K562 (cell line): ENCODE measurements around the gene PTPN7. TPM values are rescaled to one million over a fixed set of nuclear protein-coding genes. Genes with fewer than 3 reads are reported as not detected.

Source experiments
- ARID1B ChIP-seq: fragments of 450-650 bp; IDR thresholded peaks from 2 replicates; pipeline ENCODE4 v1.6.1; 2016; ENCODE audit warnings: antibody characterized with exemption, mild to moderate bottlenecking, inconsistent platforms
- CHCHD3 ChIP-seq: fragments of 250-450 bp; sonication (Bioruptor Pico); IDR thresholded peaks from 2 replicates; pipeline ENCODE4 v2.1.2; 2022; ENCODE audit warnings: mild to moderate bottlenecking
- DPF2 ChIP-seq: fragments of 450-650 bp; IDR thresholded peaks from 2 replicates; pipeline ENCODE4 v1.6.1; 2016
- ELF1 ChIP-seq: fragments of 200-800 bp; sonication (Bioruptor generic); IDR thresholded peaks from 2 replicates; pipeline ENCODE4 v1.6.1; 2016; ENCODE audit warnings: missing genetic modification characterization, missing compliant biosample characterization
- EP400 ChIP-seq: fragments of 450-650 bp; IDR thresholded peaks from 2 replicates; pipeline ENCODE4 v1.6.1; 2017; ENCODE audit warnings: antibody characterized with exemption, mild to moderate bottlenecking, moderate library complexity
- ETV5 ChIP-seq: sonication (generic); formaldehyde crosslinking; IDR thresholded peaks from 2 replicates; pipeline ENCODE4 v1.4.0; 2020; ENCODE audit warnings: low read depth, mild to moderate bottlenecking, missing genetic modification reagents
- GATAD2A ChIP-seq: fragments of 450-650 bp; IDR thresholded peaks from 2 replicates; pipeline ENCODE4 v1.6.1; 2017
- JUN ChIP-seq, 2 experiments: sonication (generic) in 1 of 2; formaldehyde crosslinking in 1 of 2; IDR thresholded peaks; 2 replicates each; pipeline versions ENCODE4 v1.6.1 to v1.8.0; 2012 to 2022; ENCODE audit warnings: borderline replicate concordance in 2 of 2, mild to moderate bottlenecking in 2 of 2, improper control_type of control experiment in 1 of 2, low read depth in 1 of 2, low read length in 1 of 2, missing genetic modification reagents in 1 of 2
- JUND ChIP-seq, 2 experiments: IDR thresholded peaks; 2 replicates in 1 of 2; 3 replicates in 1 of 2; pipeline ENCODE4 v1.6.1; 2011; ENCODE audit warnings: borderline replicate concordance in 2 of 2, low read depth in 2 of 2, low read length in 2 of 2, improper control_type of control experiment in 1 of 2, missing biosample characterization in 1 of 2, missing genetic modification characterization in 1 of 2, missing genetic modification reagents in 1 of 2
- MAFF ChIP-seq: IDR thresholded peaks from 2 replicates; pipeline ENCODE4 v1.6.1; 2012; ENCODE audit warnings: low read length, improper control_type of control experiment
- MAZ ChIP-seq, 2 experiments: fragments of 450-650 bp in 1 of 2; sonication (generic) in 1 of 2; formaldehyde crosslinking; IDR thresholded peaks in 1 of 2; conservative IDR thresholded peaks in 1 of 2; 2 replicates each; pipeline versions ENCODE4 v1.4.0 to v1.5.0; 2020; ENCODE audit warnings: mild to moderate bottlenecking in 1 of 2, missing genetic modification reagents in 1 of 2
- NFE2 ChIP-seq: IDR thresholded peaks from 2 replicates; pipeline ENCODE4 v1.6.1; 2014; ENCODE audit warnings: antibody characterized with exemption, low read depth
- NFRKB ChIP-seq: fragments of 450-650 bp; IDR thresholded peaks from 2 replicates; pipeline ENCODE4 v1.6.1; 2016; ENCODE audit warnings: low read depth
- POLR2A ChIP-seq: fragments of 450-650 bp; conservative IDR thresholded peaks from 2 replicates; pipeline ENCODE4 v1.6.1; 2016
- POLR2G ChIP-seq: fragments of 200-400 bp; formaldehyde crosslinking; IDR thresholded peaks from 2 replicates; pipeline ENCODE4 v1.6.1; 2017; ENCODE audit warnings: low read depth, mild to moderate bottlenecking, antibody characterized with exemption, low read length, moderate library complexity
- POLR3G ChIP-seq: IDR thresholded peaks from 2 replicates; pipeline ENCODE4 v1.6.1; 2011; ENCODE audit not compliant: insufficient read length, insufficient replicate concordance; ENCODE audit errors: extremely low read depth
- PPARD ChIP-seq: fragments of 250-450 bp; sonication (Bioruptor Pico); IDR thresholded peaks from 2 replicates; pipeline ENCODE4 v1.8.0; 2022; ENCODE audit warnings: inconsistent platforms, mild to moderate bottlenecking, moderate library complexity
- RBBP5 ChIP-seq: fragments of 200-600 bp; sonication (generic); IDR thresholded peaks from 2 replicates; pipeline ENCODE4 v1.6.1; 2012; ENCODE audit warnings: borderline replicate concordance, mild to moderate bottlenecking, low read length, control low read depth, inconsistent platforms; ENCODE audit not compliant: insufficient read depth, poor library complexity, severe bottlenecking
- RNF2 ChIP-seq: sonication (generic); IDR thresholded peaks from 2 replicates; pipeline ENCODE4 v1.6.1; 2016
- SMAD1 ChIP-seq: fragments of 150-350 bp; IDR thresholded peaks from 2 replicates; pipeline ENCODE4 v1.6.1; 2014; ENCODE audit warnings: low read length, low read depth; ENCODE audit not compliant: partially characterized antibody
- SMARCA4 ChIP-seq: fragments of 450-650 bp; IDR thresholded peaks from 2 replicates; pipeline ENCODE4 v1.6.1; 2016
- SMARCE1 ChIP-seq: fragments of 450-650 bp; IDR thresholded peaks from 2 replicates; pipeline ENCODE4 v1.7.1; 2016; ENCODE audit warnings: mild to moderate bottlenecking
- TFAP4 ChIP-seq: sonication (generic); formaldehyde crosslinking; IDR thresholded peaks from 2 replicates; pipeline ENCODE4 v1.8.0; 2022; ENCODE audit warnings: missing genetic modification reagents, mild to moderate bottlenecking, moderate library complexity, borderline replicate concordance
- XRCC5 ChIP-seq: fragments of 200-400 bp; formaldehyde crosslinking; IDR thresholded peaks from 2 replicates; pipeline ENCODE4 v1.6.1; 2017; ENCODE audit warnings: low read depth, mild to moderate bottlenecking, low read length
- ZBTB7A ChIP-seq: IDR thresholded peaks from 2 replicates; pipeline ENCODE4 v1.6.1; 2011; ENCODE audit warnings: low read depth, mild to moderate bottlenecking, low read length, moderate library complexity, borderline replicate concordance; ENCODE audit not compliant: control insufficient read depth
- ZFP1 ChIP-seq: fragments of 450-650 bp; formaldehyde crosslinking; IDR thresholded peaks from 2 replicates; pipeline ENCODE4 v1.4.0; 2020; ENCODE audit warnings: mild to moderate bottlenecking, mixed read lengths
- ZKSCAN8 ChIP-seq: fragments of 200-800 bp; sonication (Bioruptor generic); IDR thresholded peaks from 2 replicates; pipeline ENCODE4 v1.6.1; 2016; ENCODE audit warnings: missing genetic modification characterization, missing compliant biosample characterization
- ZNF239 ChIP-seq: fragments of 250-450 bp; sonication (Bioruptor Pico); IDR thresholded peaks from 2 replicates; pipeline ENCODE4 v1.4.0; 2020; ENCODE audit warnings: mild to moderate bottlenecking
- polyA plus RNA-seq, 8 experiments: library from polyadenylated mRNA; depleted of rRNA in 4 of 8; stranded (reverse) in 5 of 8; unstranded in 3 of 8; fragments of >200 nt; fragmentation: Nextera tagmentation in 2 of 8; fragmentation: Illumina TruSeq in 1 of 8; extraction: Ambion mirVana in 2 of 8; extraction: Trizol in 1 of 8; gene quantifications; 2 replicates each; pipeline versions ENCODE4 v1.2.1 to v1.2.3, GENCODE V29; 2011 to 2014; ENCODE audit warnings: inconsistent platforms in 1 of 8, missing spikeins in 1 of 8
- total RNA-seq, 7 experiments: library from RNA; depleted of rRNA in 6 of 7; stranded (reverse); fragments of >200 nt in 6 of 7; fragmentation: Illumina TruSeq in 2 of 7; extraction: Trizol in 2 of 7; gene quantifications; 2 replicates each; pipeline versions ENCODE4 v1.2.1 to v1.2.3, GENCODE V29; 2011 to 2021; ENCODE audit warnings: low replicate concordance in 1 of 7
- TF ChIP-seq, protein P1 (sequence below): fragments of 450-650 bp; IDR thresholded peaks from 2 replicates; pipeline ENCODE4 v1.6.1; 2016; ENCODE audit warnings: antibody characterized with exemption

The PTPN7 gene
- total and polyA plus RNA-seq, 9 of the 15 experiments (the other 6 are each of a cell fraction or from before 2014, with no cell fraction given), result 18.7 to 144 (median 120) TPM

DNA sequence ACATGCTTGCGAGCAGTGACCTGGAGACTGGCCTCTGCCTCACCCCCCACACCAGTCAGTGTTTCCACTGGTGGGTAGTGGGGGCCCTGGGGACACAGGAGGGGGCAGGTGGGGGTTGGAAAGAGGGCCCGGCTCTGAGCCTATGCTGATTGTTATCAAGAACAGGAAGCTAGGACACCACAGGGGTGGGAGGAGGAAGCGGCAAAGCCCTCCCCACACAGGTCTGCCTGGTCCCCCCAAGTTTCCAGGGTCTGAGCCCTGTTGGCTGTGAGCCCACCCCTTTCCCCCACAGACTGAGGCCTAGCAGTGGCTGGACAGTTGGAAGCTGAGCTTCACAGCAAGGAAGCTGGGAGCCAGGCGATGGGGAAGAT is 1.6 kb upstream of the PTPN7 start (continued):
- TF ChIP-seq JUND (IDR thresholded peaks at IDR 0.05; ENCODE audit: borderline replicate concordance, low read depth, low read length), result peak; percentile 34; the same call in 1 of the 2 replicates
- TF ChIP-seq JUND (tag; IDR thresholded peaks at IDR 0.05; ENCODE audit: borderline replicate concordance, low read depth, low read length), result no peak; the same call in 2 of the 3 replicates
- peak; percentile 90; the same call in 1 of the 2 replicates for TF ChIP-seq RNF2
- TF ChIP-seq RBBP5, result peak; percentile 31
- TF ChIP-seq TFAP4 (CRISPR knock-in tag), result 0 out of 2 replicates have a peak, but pooled peaks have one; percentile 30
- TF ChIP-seq ZBTB7A, result peak; percentile 74
- TF ChIP-seq, protein P1, sequence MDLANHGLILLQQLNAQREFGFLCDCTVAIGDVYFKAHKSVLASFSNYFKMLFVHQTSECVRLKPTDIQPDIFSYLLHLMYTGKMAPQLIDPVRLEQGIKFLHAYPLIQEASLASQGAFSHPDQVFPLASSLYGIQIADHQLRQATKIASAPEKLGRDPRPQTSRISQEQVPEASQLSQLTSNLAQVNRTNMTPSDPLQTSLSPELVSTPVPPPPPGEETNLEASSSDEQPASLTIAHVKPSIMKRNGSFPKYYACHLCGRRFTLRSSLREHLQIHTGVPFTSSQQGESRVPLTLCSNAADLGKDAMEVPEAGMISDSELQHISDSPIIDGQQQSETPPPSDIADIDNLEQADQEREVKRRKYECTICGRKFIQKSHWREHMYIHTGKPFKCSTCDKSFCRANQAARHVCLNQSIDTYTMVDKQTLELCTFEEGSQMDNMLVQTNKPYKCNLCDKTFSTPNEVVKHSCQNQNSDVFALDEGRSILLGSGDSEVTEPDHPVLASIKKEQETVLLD, result peak; percentile 4; the same call in 1 of the 2 replicates
- TF ChIP-seq EP400, result peak; percentile 24; the same call in 1 of the 2 replicates
- TF ChIP-seq ELF1 (tag), result 0 out of 2 replicates have a peak, but pooled peaks have one; percentile 53
- TF ChIP-seq MAZ (CRISPR knock-in tag; conservative IDR thresholded peaks at IDR 0.05 in 1 of 2, IDR thresholded peaks at IDR 0.05 in 1 of 2), result peak; percentile 76 to 90
- TF ChIP-seq MAFF, result no peak
- no peak for TF ChIP-seq ZFP1 (CRISPR knock-in tag)
- TF ChIP-seq ZKSCAN8 (CRISPR knock-in tag), result 0 out of 2 replicates have a peak, but pooled peaks have one; percentile 63
- TF ChIP-seq PPARD (CRISPR knock-in tag), result no peak
- TF ChIP-seq SMARCE1, result 0 out of 2 replicates have a peak, but pooled peaks have one; percentile 23
- TF ChIP-seq DPF2, result 0 out of 2 replicates have a peak, but pooled peaks have one; percentile 42
- no peak for TF ChIP-seq POLR2A
- TF ChIP-seq SMAD1, result peak; percentile 38
- TF ChIP-seq CHCHD3 (CRISPR knock-in tag), result no peak
- TF ChIP-seq NFE2, result 0 out of 2 replicates have a peak, but pooled peaks have one; percentile 19
- TF ChIP-seq ETV5 (CRISPR knock-in tag), result peak; percentile 37; the same call in 1 of the 2 replicates
- TF ChIP-seq POLR3G, result no peak
- 0 out of 2 replicates have a peak, but pooled peaks have one; percentile 4 for TF ChIP-seq XRCC5
- TF ChIP-seq GATAD2A, result 0 out of 2 replicates have a peak, but pooled peaks have one; percentile 34
- peak; percentile 32; the same call in 1 of the 2 replicates for TF ChIP-seq JUN (IDR thresholded peaks at IDR 0.05; ENCODE audit: borderline replicate concordance, low read depth, low read length)
- TF ChIP-seq JUN (CRISPR knock-in tag; IDR thresholded peaks at IDR 0.05; ENCODE audit: borderline replicate concordance), result no peak
- TF ChIP-seq NFRKB, result 0 out of 2 replicates have a peak, but pooled peaks have one; percentile 17
- peak; percentile 43; the same call in 1 of the 2 replicates for TF ChIP-seq POLR2G
- TF ChIP-seq SMARCA4, result peak; percentile 44; the same call in 1 of the 2 replicates
- TF ChIP-seq ZNF239 (CRISPR knock-in tag), result no peak
- TF ChIP-seq ARID1B, result peak; percentile 66
